Stimulated activated CD8-positive, alpha-beta memory T cell treated with anti-CD3 and anti-CD28 coated beads, Interleukin-15, amount 100 ng/mL, for 1 hour (primary cell): Measurements from ENCODE around the gene TRIM46.
A peak's percentile ranks its signal among the peaks of the same experiment; 100 is the strongest.

Experiments
- DNase-seq: peaks from one replicate; pipeline ENCODE4 v3.0.0-alpha.2; 2020; ENCODE audit warnings: low read depth

The TRIM46 gene

GRCh38 chr1:155173478-155174323, at the start of gene TRIM46:
Gene TRIM46, plus strand, starts transcription at chr1:155173849. Its CDS starts 118 bp downstream, at chr1:155173967.
- DNase-seq = no peak

DNA sequence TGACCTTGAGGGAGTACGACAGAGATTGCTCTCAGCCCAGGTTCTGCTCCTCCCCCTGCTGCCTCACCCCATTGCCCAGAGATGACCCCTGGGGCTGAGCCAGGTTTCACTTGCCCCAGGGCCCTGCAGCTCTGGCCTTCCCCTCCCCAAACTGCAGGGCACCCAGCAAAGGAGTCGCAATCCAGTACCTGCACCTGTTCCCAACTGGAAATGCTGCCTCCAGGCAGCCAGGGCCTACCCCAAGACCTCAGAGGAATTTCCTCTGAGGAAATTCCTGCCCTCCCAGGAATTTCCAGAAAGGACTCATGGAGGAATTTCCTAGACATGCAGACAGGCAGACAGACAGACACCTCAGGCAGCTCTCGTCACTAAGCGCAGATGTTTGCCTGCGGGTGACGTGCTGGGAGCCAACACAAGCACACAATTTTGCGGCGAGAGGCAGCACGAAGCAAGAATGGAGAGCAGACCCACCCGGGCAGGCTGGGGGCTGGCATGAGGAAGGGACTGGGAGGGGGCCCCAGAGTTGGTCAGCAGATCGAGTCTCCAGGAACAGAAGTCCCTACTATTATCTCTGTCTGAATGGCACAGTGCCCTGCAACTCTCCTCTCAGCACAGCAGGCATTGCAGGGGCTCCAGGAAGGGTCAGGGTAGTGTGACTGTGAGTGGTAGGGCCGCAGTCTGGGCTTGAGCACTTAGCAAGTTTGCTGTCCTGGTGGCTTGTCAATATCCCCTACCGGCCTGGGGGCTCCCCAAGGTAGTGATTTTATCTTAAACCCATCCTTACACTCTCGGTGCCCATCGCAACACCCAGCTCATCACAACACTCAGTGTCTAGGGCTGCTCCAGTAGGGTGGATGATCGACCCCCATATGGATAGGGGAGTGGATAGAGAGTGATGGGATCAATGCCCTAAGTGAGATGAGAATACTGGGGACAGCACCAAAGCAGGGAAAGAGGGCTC, 48.9 kb upstream of the TRIM46 start:
- DNase-seq = no peak

DNA sequence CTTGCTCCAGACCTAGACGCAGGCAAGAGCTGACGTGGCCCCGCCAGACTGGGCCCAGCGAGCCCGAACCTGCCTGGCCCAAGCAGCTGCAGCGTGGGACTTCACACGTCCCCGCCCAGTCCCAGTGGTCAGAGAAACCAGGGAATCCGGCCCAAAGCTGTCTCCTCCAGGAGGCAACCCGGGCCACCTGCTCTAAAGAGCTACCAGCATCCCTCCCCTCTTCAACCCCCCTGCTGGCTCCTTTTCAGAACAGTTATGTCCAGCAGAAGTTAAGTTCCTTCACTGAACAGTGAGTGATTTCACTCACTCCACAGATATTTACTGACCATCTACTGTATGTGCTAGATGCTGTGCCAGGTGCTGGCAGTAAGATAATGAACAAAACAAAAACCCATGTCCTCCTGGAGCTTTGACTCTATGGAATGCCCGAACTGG, 48.1 kb upstream of the TRIM46 start:
- no peak for DNase-seq

DNA sequence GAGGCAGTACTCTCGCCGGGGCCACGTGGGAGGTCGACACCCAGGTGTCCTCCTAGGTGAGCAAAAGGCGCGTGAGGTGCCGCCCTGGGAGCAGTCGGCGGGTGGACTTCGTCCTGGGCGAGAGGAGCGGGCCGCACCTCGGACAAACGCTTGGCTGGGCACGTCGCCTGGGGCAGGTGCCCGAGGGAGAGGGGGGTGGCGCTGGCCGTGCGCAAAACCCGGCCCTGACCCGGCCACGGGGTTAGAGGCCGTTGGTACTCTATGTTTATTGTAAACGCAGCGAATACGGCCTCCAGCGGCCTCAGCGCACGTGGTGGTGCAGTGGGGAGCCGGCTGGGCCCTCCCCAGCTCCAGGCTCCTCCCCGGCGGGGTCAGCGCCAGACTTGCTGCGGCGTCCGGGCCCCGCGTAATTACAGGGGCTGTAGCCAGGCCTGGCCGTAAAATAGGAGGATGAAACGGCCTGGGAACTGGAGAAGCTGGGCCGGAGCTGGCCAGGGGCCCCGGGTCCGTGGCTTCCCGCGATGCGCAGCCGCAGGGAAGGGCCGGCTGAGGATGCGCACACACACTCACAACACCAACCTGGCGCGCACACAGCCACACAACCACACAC, 47.6 kb upstream of the TRIM46 start:
- DNase-seq = no peak

GRCh38 chr1:155126556-155127104, 47.0 kb upstream of the TRIM46 start:
- no peak for DNase-seq

- no peak for DNase-seq
Observed at GRCh38 chr1:155127105-155127966, 46.3 kb upstream of the TRIM46 start, which contains the start of gene EFNA1. Gene EFNA1, plus strand, starts transcription at chr1:155127876. Its CDS starts 102 bp downstream, at chr1:155127978.

DNA sequence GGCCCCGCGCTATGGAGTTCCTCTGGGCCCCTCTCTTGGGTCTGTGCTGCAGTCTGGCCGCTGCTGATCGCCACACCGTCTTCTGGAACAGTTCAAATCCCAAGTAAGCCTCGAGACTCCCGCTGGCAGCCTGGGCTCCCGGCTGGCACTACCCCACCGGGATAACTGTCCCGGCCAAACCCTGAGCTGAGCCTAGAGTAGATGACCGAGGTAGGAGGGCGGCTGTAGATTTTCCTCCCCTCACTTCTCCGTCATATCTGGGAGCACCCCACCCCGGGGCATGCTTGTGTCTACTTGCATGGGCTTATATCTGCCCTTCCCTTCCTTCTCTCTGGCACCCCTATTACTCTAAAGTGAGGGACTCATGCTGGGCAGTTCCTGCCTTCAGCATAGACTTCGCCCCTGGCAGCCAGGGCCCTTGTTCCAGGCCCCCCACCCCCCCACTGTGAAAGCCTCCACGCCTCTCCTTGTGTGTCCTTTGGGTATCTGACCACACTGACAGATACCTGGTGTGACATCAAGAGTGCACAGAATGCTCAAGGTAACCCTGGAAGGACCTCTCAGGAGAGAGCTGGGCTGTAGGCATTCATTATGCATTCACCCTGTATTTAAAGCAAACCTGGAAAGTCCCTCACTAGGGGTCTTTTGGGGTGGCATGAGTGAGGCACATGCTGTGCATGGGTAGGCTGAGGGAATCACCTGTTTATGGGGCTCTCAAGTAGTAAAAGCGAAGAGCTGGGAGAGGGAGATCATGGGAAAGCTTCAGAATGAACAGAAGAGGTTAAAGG, 45.5 kb upstream of the TRIM46 start:
- no peak for DNase-seq

- DNase-seq = no peak
Observed at GRCh38 chr1:155128755-155129473, 44.7 kb upstream of the TRIM46 start.

DNA sequence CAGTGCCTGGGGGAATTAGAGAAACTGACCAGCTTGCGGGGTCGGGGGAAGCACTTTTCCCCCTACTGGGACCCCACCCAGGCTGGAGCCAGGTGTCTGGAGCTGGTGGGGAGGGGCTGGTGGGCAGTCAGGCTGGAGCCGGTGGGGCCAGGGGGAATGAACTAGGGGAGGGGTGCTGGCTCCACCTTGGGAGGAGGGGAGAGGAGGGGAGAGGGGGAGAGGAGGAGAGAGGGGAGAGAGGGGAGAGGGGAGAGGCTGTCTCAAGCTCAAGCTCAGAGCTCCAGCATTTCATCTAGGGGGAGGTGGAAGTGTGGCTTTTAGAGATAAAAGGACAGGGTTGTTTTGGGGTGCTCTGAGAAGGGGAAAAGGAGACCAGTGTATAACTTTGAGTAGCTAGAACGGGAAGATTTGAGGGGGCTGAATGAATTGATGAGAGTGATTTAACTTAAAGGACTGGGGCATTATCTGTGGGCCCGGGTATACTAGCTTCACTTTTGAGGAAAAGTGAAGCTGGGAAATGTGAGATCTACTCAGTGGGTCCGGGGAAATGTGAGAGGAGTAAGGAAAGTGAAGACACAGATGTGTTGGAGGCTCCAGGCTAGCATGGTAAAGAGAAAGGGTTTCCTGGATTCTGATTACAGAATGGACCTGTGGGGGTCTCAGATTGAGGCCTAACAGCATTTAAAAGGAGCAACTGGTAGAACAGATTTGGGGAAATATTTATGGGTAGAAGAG, 43.2 kb upstream of the TRIM46 start:
- no peak for DNase-seq

DNA sequence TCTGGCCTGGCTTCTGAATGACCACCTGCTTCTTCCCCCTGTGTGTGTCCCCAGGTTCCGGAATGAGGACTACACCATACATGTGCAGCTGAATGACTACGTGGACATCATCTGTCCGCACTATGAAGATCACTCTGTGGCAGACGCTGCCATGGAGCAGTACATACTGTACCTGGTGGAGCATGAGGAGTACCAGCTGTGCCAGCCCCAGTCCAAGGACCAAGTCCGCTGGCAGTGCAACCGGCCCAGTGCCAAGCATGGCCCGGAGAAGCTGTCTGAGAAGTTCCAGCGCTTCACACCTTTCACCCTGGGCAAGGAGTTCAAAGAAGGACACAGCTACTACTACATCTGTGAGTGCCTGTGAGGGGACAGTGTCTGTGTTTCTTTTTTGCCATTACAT, 42.4 kb upstream of the TRIM46 start:
- no peak for DNase-seq

GRCh38 chr1:155131856-155132255, 41.8 kb upstream of the TRIM46 start:
- no peak for DNase-seq

DNA sequence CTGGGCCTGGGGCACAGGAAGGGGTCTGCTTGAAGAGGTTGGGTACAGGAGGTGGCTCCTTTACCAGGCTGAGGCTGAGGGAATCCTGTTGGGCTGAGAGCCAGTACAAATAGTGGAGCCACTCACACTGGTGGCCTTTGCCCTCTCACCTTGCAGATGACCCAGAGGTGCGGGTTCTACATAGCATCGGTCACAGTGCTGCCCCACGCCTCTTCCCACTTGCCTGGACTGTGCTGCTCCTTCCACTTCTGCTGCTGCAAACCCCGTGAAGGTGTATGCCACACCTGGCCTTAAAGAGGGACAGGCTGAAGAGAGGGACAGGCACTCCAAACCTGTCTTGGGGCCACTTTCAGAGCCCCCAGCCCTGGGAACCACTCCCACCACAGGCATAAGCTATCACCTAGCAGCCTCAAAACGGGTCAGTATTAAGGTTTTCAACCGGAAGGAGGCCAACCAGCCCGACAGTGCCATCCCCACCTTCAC, 39.8 kb upstream of the TRIM46 start:
- no peak for DNase-seq

DNA sequence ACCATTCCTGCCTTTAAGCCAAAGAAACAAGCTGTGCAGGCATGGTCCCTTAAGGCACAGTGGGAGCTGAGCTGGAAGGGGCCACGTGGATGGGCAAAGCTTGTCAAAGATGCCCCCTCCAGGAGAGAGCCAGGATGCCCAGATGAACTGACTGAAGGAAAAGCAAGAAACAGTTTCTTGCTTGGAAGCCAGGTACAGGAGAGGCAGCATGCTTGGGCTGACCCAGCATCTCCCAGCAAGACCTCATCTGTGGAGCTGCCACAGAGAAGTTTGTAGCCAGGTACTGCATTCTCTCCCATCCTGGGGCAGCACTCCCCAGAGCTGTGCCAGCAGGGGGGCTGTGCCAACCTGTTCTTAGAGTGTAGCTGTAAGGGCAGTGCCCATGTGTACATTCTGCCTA, 39.3 kb upstream of the TRIM46 start:
- no peak for DNase-seq

GRCh38 chr1:155134880-155135414, 38.7 kb upstream of the TRIM46 start:
- DNase-seq = no peak

- DNase-seq = peak; percentile 81
Observed at GRCh38 chr1:155135415-155136028, 38.1 kb upstream of the TRIM46 start, which contains the start of gene SLC50A1. Gene SLC50A1, plus strand, starts transcription at chr1:155135852. Its CDS starts 60 bp downstream, at chr1:155135912.

- DNase-seq = no peak
Observed at GRCh38 chr1:155136748-155137147, 36.9 kb upstream of the TRIM46 start.

DNA sequence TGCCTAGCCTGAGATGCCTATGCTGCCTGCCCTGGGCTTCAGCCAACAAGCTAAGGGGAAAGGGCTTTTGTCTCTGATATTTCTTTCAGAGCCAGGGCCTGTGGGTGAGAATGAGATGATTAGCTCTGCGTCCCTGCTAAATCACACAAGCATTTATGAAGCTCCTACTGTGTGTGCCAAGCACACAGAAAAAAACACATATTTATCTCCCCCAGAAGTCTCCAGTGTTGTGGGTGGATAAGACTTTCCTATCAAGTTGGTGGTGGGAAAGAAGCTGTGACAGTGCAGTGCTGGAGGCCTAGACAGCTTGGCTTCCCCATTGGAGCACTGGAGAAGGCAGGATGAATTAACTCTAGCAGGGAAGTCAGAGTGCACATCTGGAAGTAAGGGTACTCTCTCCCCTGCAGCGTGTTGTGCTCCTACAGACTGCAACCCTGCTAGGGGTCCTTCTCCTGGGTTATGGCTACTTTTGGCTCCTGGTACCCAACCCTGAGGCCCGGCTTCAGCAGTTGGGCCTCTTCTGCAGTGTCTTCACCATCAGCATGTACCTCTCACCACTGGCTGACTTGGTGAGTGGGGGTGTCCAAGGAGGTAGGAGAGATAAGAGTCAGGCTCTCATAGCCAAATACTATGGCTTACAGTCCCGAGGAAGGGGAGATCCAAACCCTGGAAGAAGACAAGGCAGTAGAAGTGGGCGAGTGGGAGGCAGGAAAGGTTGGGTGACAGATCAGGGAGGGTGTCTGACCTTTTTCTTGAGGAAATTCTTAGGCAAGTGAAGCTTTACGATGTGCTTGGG, 36.3 kb upstream of the TRIM46 start:
- no peak for DNase-seq
